H9 (cell line): ENCODE data around the gene PPP1R16B. TPM values are rescaled to one million over a fixed set of nuclear protein-coding genes. Genes with fewer than 3 reads are reported as not detected.

Source experiments
- DNase-seq: peaks from one replicate; pipeline ENCODE4 v3.0.0-alpha.2; 2017
- H2AFZ ChIP-seq: one replicate; pipeline ENCODE4 v1.6.1; 2013; ENCODE audit warnings: mild to moderate bottlenecking, low read length, control low read depth, moderate library complexity
- H2AK5ac ChIP-seq: 2 replicates; pipeline ENCODE4 v1.6.1; 2013; ENCODE audit warnings: low read length, control low read depth, mixed read lengths; ENCODE audit not compliant: insufficient read length
- H2BK120ac ChIP-seq: one replicate; pipeline ENCODE4 v1.6.1; 2013; ENCODE audit warnings: low read depth, mild to moderate bottlenecking, low read length, control low read depth, inconsistent platforms; ENCODE audit not compliant: poor library complexity, severe bottlenecking
- H2BK12ac ChIP-seq: 2 replicates; pipeline ENCODE4 v1.6.1; 2013; ENCODE audit warnings: low read length, control low read depth, mixed read lengths, low read depth; ENCODE audit not compliant: insufficient read length
- H2BK15ac ChIP-seq: 2 replicates; pipeline ENCODE4 v1.6.1; 2013; ENCODE audit warnings: low read depth, low read length, control low read depth
- H2BK20ac ChIP-seq: one replicate; pipeline ENCODE4 v1.6.1; 2013; ENCODE audit warnings: low read depth, mild to moderate bottlenecking, low read length, control low read depth, inconsistent platforms; ENCODE audit not compliant: poor library complexity, severe bottlenecking
- H2BK5ac ChIP-seq: 2 replicates; pipeline ENCODE4 v1.6.1; 2013; ENCODE audit warnings: low read length, control low read depth, mixed read lengths; ENCODE audit not compliant: insufficient read length
- H3K14ac ChIP-seq: 2 replicates; pipeline ENCODE4 v1.6.1; 2013; ENCODE audit warnings: low read length, control low read depth; ENCODE audit not compliant: insufficient read depth
- H3K18ac ChIP-seq: 2 replicates; pipeline ENCODE4 v1.6.1; 2013; ENCODE audit warnings: low read depth, mild to moderate bottlenecking, mixed read lengths, low read length, control low read depth; ENCODE audit not compliant: insufficient read length
- H3K23ac ChIP-seq: 2 replicates; pipeline ENCODE4 v1.6.1; 2013; ENCODE audit warnings: low read length, control low read depth, mixed read lengths, low read depth; ENCODE audit not compliant: insufficient read length
- H3K23me2 ChIP-seq: 2 replicates; pipeline ENCODE4 v1.6.1; 2013; ENCODE audit warnings: low read depth, mild to moderate bottlenecking, mixed read lengths, low read length, control low read depth; ENCODE audit not compliant: insufficient read length, poor library complexity, severe bottlenecking
- H3K27ac ChIP-seq: 2 replicates; pipeline ENCODE4 v1.5.1; 2013; ENCODE audit warnings: low read length, control low read depth, mixed read lengths, low read depth; ENCODE audit not compliant: insufficient read length
- H3K27me3 ChIP-seq: 2 replicates; pipeline ENCODE4 v1.6.1; 2013; ENCODE audit warnings: low read length, control low read depth, inconsistent platforms; ENCODE audit not compliant: insufficient read depth
- H3K4ac ChIP-seq: 2 replicates; pipeline ENCODE4 v1.6.1; 2013; ENCODE audit warnings: low read depth, mild to moderate bottlenecking, control low read depth, inconsistent platforms, low read length, moderate library complexity
- H3K4me1 ChIP-seq: 2 replicates; pipeline ENCODE4 v1.6.1; 2013; ENCODE audit warnings: low read length, control low read depth, inconsistent platforms; ENCODE audit not compliant: insufficient read depth
- H3K4me2 ChIP-seq: 2 replicates; pipeline ENCODE4 v1.6.1; 2013; ENCODE audit warnings: low read length, control low read depth, mixed read lengths; ENCODE audit not compliant: insufficient read length, insufficient read depth
- H3K56ac ChIP-seq: 2 replicates; pipeline ENCODE4 v1.6.1; 2013; ENCODE audit warnings: low read depth, mild to moderate bottlenecking, mixed read lengths, low read length, control low read depth; ENCODE audit not compliant: insufficient read length
- H3K79me1 ChIP-seq: 2 replicates; pipeline ENCODE4 v1.6.1; 2013; ENCODE audit warnings: low read depth, mild to moderate bottlenecking, moderate library complexity, low read length, control low read depth, inconsistent platforms; ENCODE audit not compliant: insufficient read depth, poor library complexity, severe bottlenecking
- H3K79me2 ChIP-seq: 2 replicates; pipeline ENCODE4 v1.6.1; 2013; ENCODE audit warnings: low read length, control low read depth, inconsistent platforms; ENCODE audit not compliant: insufficient read depth
- H3K9ac ChIP-seq: 2 replicates; pipeline ENCODE4 v1.6.1; 2013; ENCODE audit warnings: low read length, control low read depth, mixed read lengths; ENCODE audit not compliant: insufficient read length; ENCODE audit errors: extremely low read depth
- H3K9me3 ChIP-seq: one replicate; pipeline ENCODE4 v1.6.1; 2013; ENCODE audit warnings: low read depth, low read length, inconsistent platforms; ENCODE audit not compliant: control insufficient read depth
- H3T11ph ChIP-seq: one replicate; pipeline ENCODE4 v1.6.1; 2013; ENCODE audit warnings: mild to moderate bottlenecking, low read length, control low read depth, inconsistent platforms
- H4K20me1 ChIP-seq: one replicate; pipeline ENCODE4 v1.6.1; 2013; ENCODE audit not compliant: control insufficient read depth, insufficient read length, insufficient read depth
- H4K5ac ChIP-seq: 2 replicates; pipeline ENCODE4 v1.6.1; 2013; ENCODE audit warnings: low read depth, mild to moderate bottlenecking, mixed read lengths, low read length, control low read depth; ENCODE audit not compliant: insufficient read length
- H4K8ac ChIP-seq: replicated peaks from 2 replicates; pipeline ENCODE4 v1.6.1; 2013; ENCODE audit warnings: low read length, control low read depth, mixed read lengths, low read depth; ENCODE audit not compliant: insufficient read length
- H4K91ac ChIP-seq: 2 replicates; pipeline ENCODE4 v1.6.1; 2013; ENCODE audit warnings: low read depth, mild to moderate bottlenecking, moderate library complexity, mixed read lengths, low read length, control low read depth; ENCODE audit not compliant: insufficient read length
- H3K27ac Mint-ChIP-seq, 3 experiments: 2 replicates in 2 of 3; 3 replicates in 1 of 3; pipeline ENCODE4 v1.8.0; 2020 to 2021; ENCODE audit warnings: mixed read lengths in 3 of 3, mild to moderate bottlenecking in 1 of 3, moderate library complexity in 1 of 3
- H3K27me3 Mint-ChIP-seq: 2 replicates; pipeline ENCODE4 v1.8.0; 2021; ENCODE audit warnings: low read depth, mild to moderate bottlenecking, moderate library complexity, mixed read lengths
- H3K36me3 Mint-ChIP-seq, 3 experiments: 2 replicates in 2 of 3; 3 replicates in 1 of 3; pipeline ENCODE4 v1.8.0; 2020 to 2021; ENCODE audit warnings: low read depth in 3 of 3, mixed read lengths in 3 of 3; ENCODE audit not compliant: insufficient read depth in 1 of 3
- H3K4me1 Mint-ChIP-seq, 2 experiments: 2 replicates each; pipeline ENCODE4 v1.8.0; 2020; ENCODE audit warnings: mixed read lengths in 2 of 2
- H3K4me3 Mint-ChIP-seq, 2 experiments: 2 replicates in 1 of 2; 3 replicates in 1 of 2; pipeline ENCODE4 v1.8.0; 2020 to 2021; ENCODE audit warnings: mild to moderate bottlenecking in 2 of 2, mixed read lengths in 2 of 2, moderate library complexity in 1 of 2
- H3K9me3 Mint-ChIP-seq, 2 experiments: 2 replicates in 1 of 2; 3 replicates in 1 of 2; pipeline ENCODE4 v1.8.0; 2020; ENCODE audit warnings: mild to moderate bottlenecking in 2 of 2, mixed read lengths in 2 of 2, moderate library complexity in 1 of 2
- CTCF ChIP-seq: fragments of 200-600 bp; sonication (generic); conservative IDR thresholded peaks from 3 replicates; pipeline ENCODE4 v1.8.0; 2021; ENCODE audit warnings: antibody characterized with exemption, mild to moderate bottlenecking
- WGBS: extraction: QIAGEN DNeasy Blood & Tissue Kit; methylation state at CpG from one replicate; pipeline ENCODE4 v1.1.7; 2013; ENCODE audit warnings: missing lambda C conversion rate, low lambda C conversion rate, mixed read lengths; ENCODE audit not compliant: insufficient read length; ENCODE audit errors: extremely low coverage; 5-methylcytosine and 5-hydroxymethylcytosine counted together
- total RNA-seq: library from RNA; stranded (reverse); gene quantifications from 2 replicates; pipeline ENCODE4 v1.2.1, GENCODE V29; 2021

Gene PPP1R16B
- total RNA-seq, 1 experiment from 2014 or later, result 8.2 TPM

- Histone ChIP-seq H4K20me1 (no peaks in the 10 kb centered on the region), H3T11ph (no peak overlapping the region), H2AK5ac (no peak overlapping the region), H3K27me3 (no peaks in the 10 kb centered on the region), H3K4me1 (no peaks in the 10 kb centered on the region), H3K9me3 (no peaks in the 10 kb centered on the region), H2AFZ (no peak overlapping the region), H3K9ac (no peak overlapping the region), H3K14ac (no peak overlapping the region), H2BK120ac (no peak overlapping the region), H4K8ac (no peak overlapping the region), H3K23me2 (no peaks in the 10 kb centered on the region), H3K79me1 (no peaks in the 10 kb centered on the region), H2BK12ac (no peak overlapping the region), H3K56ac (no peak overlapping the region), H4K5ac (no peak overlapping the region), H3K27ac (no peak overlapping the region), H3K18ac (no peak overlapping the region), H3K23ac (no peak overlapping the region), H4K91ac (no peak overlapping the region), H2BK5ac (no peak overlapping the region), H3K4ac (no peak overlapping the region), H3K4me2 (no peak overlapping the region), H2BK15ac (no peak overlapping the region), H2BK20ac (no peak overlapping the region), H3K79me2 (no peaks in the 10 kb centered on the region)
- no peaks in the 10 kb centered on the region for H3K27me3 Mint-ChIP-seq
- no peak overlapping the region for H3K4me3 Mint-ChIP-seq
- peaks cover 22 to 29% of the 10 kb centered on the region in 2 experiments for H3K4me1 Mint-ChIP-seq
- H3K36me3 Mint-ChIP-seq, result peaks cover 0 to 3% (median 0%) of the 10 kb centered on the region in 3 experiments; a peak in 1 of 7 replicates
- no peak for TF ChIP-seq CTCF
- no peaks in the 10 kb centered on the region for H3K9me3 Mint-ChIP-seq
- no peak for DNase-seq
- H3K27ac Mint-ChIP-seq, result no peak overlapping the region
- WGBS, result no CpG with 5 or more reads among the region's 8 CpGs
These were observed 32.8 kb downstream of the PPP1R16B start for GRCh38 chr20:38838326-38838725.
